Hepatocyte (in vitro differentiated cells): Measurements from ENCODE around the gene SCN2A. TPM values are rescaled to one million over a fixed set of nuclear protein-coding genes. Genes with fewer than 3 reads are reported as not detected.

Experiments used
- DNase-seq: peaks from one replicate; pipeline ENCODE4 v3.0.0-alpha.2; 2016; ENCODE audit warnings: low spot score
- H2AFZ ChIP-seq: fragments of 200-600 bp; sonication (generic); 2 replicates; pipeline ENCODE4 v1.6.0; 2016; ENCODE audit warnings: antibody characterized with exemption, mild to moderate bottlenecking
- H3K27ac ChIP-seq: fragments of 200-600 bp; sonication (generic); 2 replicates; pipeline ENCODE4 v1.5.1; 2016; ENCODE audit warnings: mild to moderate bottlenecking
- H3K27me3 ChIP-seq: fragments of 200-600 bp; sonication (generic); 2 replicates; pipeline ENCODE4 v1.6.1; 2016
- H3K36me3 ChIP-seq: fragments of 200-600 bp; sonication (generic); replicated peaks from 2 replicates; pipeline ENCODE4 v1.5.1; 2016; ENCODE audit warnings: low read depth; ENCODE audit not compliant: insufficient read depth
- H3K4me1 ChIP-seq: fragments of 200-600 bp; sonication (generic); 2 replicates; pipeline ENCODE4 v1.5.1; 2016; ENCODE audit warnings: mild to moderate bottlenecking, moderate library complexity; ENCODE audit not compliant: insufficient read depth
- H3K4me2 ChIP-seq: fragments of 200-600 bp; sonication (generic); 2 replicates; pipeline ENCODE4 v1.6.0; 2016
- H3K4me3 ChIP-seq: fragments of 200-600 bp; sonication (generic); 2 replicates; pipeline ENCODE4 v1.5.1; 2016; ENCODE audit warnings: mild to moderate bottlenecking
- H3K79me2 ChIP-seq: fragments of 200-600 bp; sonication (generic); 2 replicates; pipeline ENCODE4 v1.6.0; 2017; ENCODE audit warnings: mild to moderate bottlenecking
- H3K9me2 ChIP-seq: fragments of 200-600 bp; sonication (generic); replicated peaks from 2 replicates; pipeline ENCODE4 v1.6.0; 2017; ENCODE audit warnings: mild to moderate bottlenecking; ENCODE audit not compliant: insufficient read depth
- H3K9me3 ChIP-seq: fragments of 200-600 bp; sonication (generic); 2 replicates; pipeline ENCODE4 v1.5.1; 2016; ENCODE audit warnings: low read depth, mild to moderate bottlenecking
- H4K20me1 ChIP-seq: fragments of 200-600 bp; sonication (generic); 2 replicates; pipeline ENCODE4 v1.6.0; 2016; ENCODE audit warnings: mild to moderate bottlenecking; ENCODE audit not compliant: insufficient read depth, poor library complexity, severe bottlenecking
- CTCF ChIP-seq: fragments of 200-600 bp; sonication (generic); IDR thresholded peaks from 2 replicates; pipeline ENCODE4 v1.5.1; 2016; ENCODE audit warnings: antibody characterized with exemption, mild to moderate bottlenecking; ENCODE audit not compliant: poor library complexity
- EZH2 ChIP-seq: fragments of 200-600 bp; sonication (generic); IDR thresholded peaks from 2 replicates; pipeline ENCODE4 v1.6.1; 2016; ENCODE audit warnings: antibody characterized with exemption, mild to moderate bottlenecking, borderline replicate concordance
- EZH2phosphoT487 ChIP-seq: fragments of 200-600 bp; sonication (generic); IDR thresholded peaks from one replicate; pipeline ENCODE4 v1.6.1; 2018; ENCODE audit warnings: antibody characterized with exemption, mild to moderate bottlenecking, low read depth, moderate library complexity; ENCODE audit not compliant: unreplicated experiment, severe bottlenecking
- WGBS: methylation state at CpG from one replicate; pipeline ENCODE4 v1.1.6; 2016; ENCODE audit warnings: low lambda C conversion rate; ENCODE audit errors: missing lambda C conversion rate; 5-methylcytosine and 5-hydroxymethylcytosine counted together
- polyA plus RNA-seq: library from polyadenylated mRNA; unstranded; fragments of >200 nt; fragmentation: Nextera tagmentation; extraction: Ambion mirVana; gene quantifications from 2 replicates; pipeline ENCODE4 v1.2.1, GENCODE V29; 2016
- total RNA-seq: library from RNA; depleted of rRNA; stranded (reverse); fragments of >200 nt; gene quantifications from 2 replicates; pipeline ENCODE4 v1.2.3, GENCODE V29; 2014

SCN2A gene
- total and polyA plus RNA-seq, 2 experiments from 2014 or later, result 0.86 to 2.9 TPM

DNA sequence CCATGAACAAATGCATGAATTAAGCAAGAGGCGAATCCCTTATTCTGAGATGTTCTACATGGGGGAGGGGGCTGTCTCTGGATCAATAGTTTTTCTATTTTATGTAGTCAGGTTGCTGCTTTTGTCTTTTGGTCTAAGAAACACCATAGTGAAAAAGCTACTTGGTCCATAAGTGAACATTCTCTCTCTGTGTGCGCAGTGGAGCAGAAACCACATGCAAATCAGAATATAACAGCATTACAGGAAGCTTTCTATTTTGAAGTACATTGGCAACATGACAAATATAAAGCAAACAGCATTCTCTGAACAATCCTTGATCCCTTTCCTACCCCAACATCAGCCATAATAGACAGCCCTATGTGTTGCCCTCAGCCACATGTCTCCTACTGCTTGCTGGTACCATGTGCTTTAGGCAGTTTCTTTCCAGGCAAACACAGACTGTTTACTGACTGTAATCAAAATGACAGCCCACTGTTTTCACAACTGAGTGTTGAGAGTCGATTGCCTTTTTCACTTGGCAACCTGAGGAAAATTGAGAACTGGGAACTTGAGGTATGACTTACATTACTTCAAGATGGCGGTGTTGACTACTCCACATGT lies 45.9 kb upstream of the SCN2A start:
- H3K27ac ChIP-seq, result no peak overlapping the region
- no peaks in the 10 kb centered on the region for H3K36me3 ChIP-seq
- H4K20me1 ChIP-seq, result no peaks in the 10 kb centered on the region
- H3K4me3 ChIP-seq, result no peak overlapping the region
- no peaks in the 10 kb centered on the region for H3K27me3 ChIP-seq
- no peaks in the 10 kb centered on the region for H3K9me2 ChIP-seq
- H3K9me3 ChIP-seq, result no peaks in the 10 kb centered on the region
- H3K4me1 ChIP-seq, result no peaks in the 10 kb centered on the region
- no peaks in the 10 kb centered on the region for H3K79me2 ChIP-seq
- no peak for DNase-seq
- no peak overlapping the region for H3K4me2 ChIP-seq
- WGBS, result 78% methylated on average over 4 of the region's 4 CpGs
- no peak for TF ChIP-seq EZH2
- no peak for TF ChIP-seq CTCF
- no peak overlapping the region for H2AFZ ChIP-seq

DNA sequence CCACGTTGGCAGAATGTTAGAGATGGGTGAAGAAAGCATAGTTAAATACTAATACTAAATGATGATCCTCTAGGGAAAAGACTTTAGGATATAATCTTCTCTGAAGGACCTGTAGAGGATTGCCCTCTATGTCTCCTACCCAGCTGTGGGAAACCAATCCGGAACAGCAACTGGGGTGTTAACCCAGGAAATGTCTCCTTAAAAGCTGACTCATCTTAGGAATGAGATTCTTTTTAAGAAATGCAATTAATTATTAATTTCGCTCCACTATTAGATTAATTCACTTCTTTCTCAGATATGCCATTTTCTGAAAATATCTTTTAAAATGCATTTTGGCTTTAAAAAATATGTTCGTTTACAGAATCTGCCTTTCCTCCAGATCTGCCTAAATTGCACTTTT lies 42.8 kb upstream of the SCN2A start:
- Histone ChIP-seq H3K9me2 (no peaks in the 10 kb centered on the region), H3K36me3 (no peaks in the 10 kb centered on the region), H2AFZ (no peak overlapping the region), H3K79me2 (no peaks in the 10 kb centered on the region), H3K4me1 (no peaks in the 10 kb centered on the region), H3K27ac (no peak overlapping the region), H3K27me3 (no peaks in the 10 kb centered on the region), H3K9me3 (no peaks in the 10 kb centered on the region), H3K4me3 (no peak overlapping the region), H4K20me1 (no peaks in the 10 kb centered on the region), H3K4me2 (no peak overlapping the region)
- WGBS, result 88% methylated on average over 4 of the region's 4 CpGs
- no peak for TF ChIP-seq EZH2phosphoT487
- no peak for TF ChIP-seq CTCF
- no peak for TF ChIP-seq EZH2
- DNase-seq, result no peak

DNA sequence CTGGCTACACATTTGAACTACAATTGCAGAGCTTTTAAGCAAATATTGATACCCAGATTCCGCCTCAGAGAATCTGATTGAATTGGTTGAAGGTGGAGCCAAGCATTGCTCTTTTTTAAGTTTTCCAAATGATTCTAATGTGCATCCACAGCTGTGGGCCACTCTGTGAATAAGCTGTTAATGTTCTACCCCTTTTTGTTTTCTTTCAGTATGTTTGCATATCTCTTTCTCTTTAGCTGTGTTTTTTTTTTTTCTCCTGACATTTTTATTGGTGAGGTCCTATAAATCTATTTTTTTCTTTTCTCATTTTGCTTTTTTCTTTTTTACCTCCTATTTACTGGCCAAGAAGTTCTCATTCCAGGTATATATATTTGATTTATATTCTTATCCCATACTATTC lies 41.9 kb upstream of the SCN2A start:
- Histone ChIP-seq H3K4me1 (no peaks in the 10 kb centered on the region), H3K9me2 (no peaks in the 10 kb centered on the region), H2AFZ (no peak overlapping the region), H3K27me3 (no peaks in the 10 kb centered on the region), H3K36me3 (no peaks in the 10 kb centered on the region), H3K4me3 (no peak overlapping the region), H4K20me1 (no peaks in the 10 kb centered on the region), H3K9me3 (no peaks in the 10 kb centered on the region), H3K27ac (no peak overlapping the region), H3K79me2 (no peaks in the 10 kb centered on the region), H3K4me2 (no peak overlapping the region)
- no peak for DNase-seq
- 84% methylated on average over 1 of the region's 1 CpG for WGBS
- TF ChIP-seq EZH2phosphoT487 (no peak), EZH2 (no peak), CTCF (no peak)

GRCh38 chr2:165198181-165198580 lies 41.0 kb upstream of the SCN2A start:
- no peak overlapping the region for H2AFZ ChIP-seq
- 82% methylated on average over 2 of the region's 2 CpGs for WGBS
- H3K27ac ChIP-seq, result no peak overlapping the region
- H3K27me3 ChIP-seq, result no peaks in the 10 kb centered on the region
- H3K79me2 ChIP-seq, result no peaks in the 10 kb centered on the region
- no peak overlapping the region for H3K4me3 ChIP-seq
- no peak overlapping the region for H3K4me2 ChIP-seq
- TF ChIP-seq EZH2 (no peak), CTCF (no peak), EZH2phosphoT487 (no peak)
- H4K20me1 ChIP-seq, result no peaks in the 10 kb centered on the region
- H3K4me1 ChIP-seq, result no peaks in the 10 kb centered on the region
- H3K36me3 ChIP-seq, result no peaks in the 10 kb centered on the region
- no peaks in the 10 kb centered on the region for H3K9me3 ChIP-seq
- H3K9me2 ChIP-seq, result no peaks in the 10 kb centered on the region
- no peak for DNase-seq
